ENCODE measurements around the gene RNF133. TPM values are rescaled to one million over a fixed set of nuclear protein-coding genes. Genes with fewer than 3 reads are reported as not detected.

RNF133 gene
- total RNA-seq, 1 experiment from 2014 or later, result 0.20 TPM

DNA sequence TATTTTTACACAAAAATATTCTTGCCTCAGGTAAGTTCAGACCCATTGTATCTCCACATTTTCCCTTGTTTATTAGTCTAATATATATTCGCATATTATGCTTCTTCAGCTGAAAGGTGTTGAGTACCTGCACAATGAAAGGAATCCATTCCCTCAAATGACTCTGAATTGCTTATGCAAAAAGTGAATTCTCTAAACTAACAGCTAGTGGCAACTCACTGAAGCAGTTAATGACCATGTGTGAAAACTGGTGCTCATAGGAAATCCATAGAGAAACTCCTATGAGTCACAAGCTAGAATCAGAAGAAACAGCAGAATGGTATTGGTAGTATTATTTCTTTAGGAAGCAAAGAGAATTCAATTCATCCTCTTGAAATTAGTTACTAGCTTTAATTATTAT lies 37.3 kb upstream of the RNF133 start:
- intact Hi-C loops (cut with micrococcal nuclease), result no loop called here
- Histone ChIP-seq H3K36me3 (ENCODE audit: control insufficient read depth in 1 of 2, insufficient read depth in 2 of 2, low read length in 2 of 2) (no peaks in the 10 kb centered on the region), H3K9me2 (ENCODE audit: insufficient read depth) (no peaks in the 10 kb centered on the region), H3K4me2 (ENCODE audit: low read length) (no peak overlapping the region), H3K9ac (ENCODE audit: low read length) (no peak overlapping the region), H3K27ac (ENCODE audit: low read depth, low read length) (no peak overlapping the region), H3K79me2 (ENCODE audit: insufficient read depth, low read length) (no peaks in the 10 kb centered on the region), H2AFZ (ENCODE audit: low read depth, low read length, poor library complexity, severe bottlenecking) (no peak overlapping the region), H3K4me3 (replicated peaks in 1 of 2; ENCODE audit: low read depth in 1 of 2, low read length in 2 of 2) (no peak overlapping the region), H3K27me3 (ENCODE audit: insufficient read depth, low read length) (no peaks in the 10 kb centered on the region), H3K9me3 (ENCODE audit: control insufficient read depth in 1 of 2, insufficient read depth in 1 of 2, low read depth in 1 of 2, low read length in 2 of 2) (no peaks in the 10 kb centered on the region), H3K4me1 (ENCODE audit: control insufficient read depth in 1 of 2, insufficient read depth in 2 of 2, low read length in 2 of 2) (no peaks in the 10 kb centered on the region), H4K20me1 (ENCODE audit: insufficient read depth) (no peaks in the 10 kb centered on the region)
- CTCF ChIA-PET, result no interaction called here
- DNase-seq (ENCODE audit: low read depth, low spot score) (no peak), ATAC-seq (no peak)
- RAD21 ChIA-PET (ENCODE audit: low non-redundant PET in 1 of 2, low total read pairs in 2 of 2, uncharacterized antibody in 2 of 2, unreplicated experiment in 2 of 2), result interaction anchor here in 1 of 2 experiments (0.6 kb wide), 1 partner anchor 9 kb away, joined by 4 read pairs; no protein-coding TSS in a partner anchor
- POLR2A ChIA-PET, result no interaction called here
- TF ChIP-seq, protein P1, sequence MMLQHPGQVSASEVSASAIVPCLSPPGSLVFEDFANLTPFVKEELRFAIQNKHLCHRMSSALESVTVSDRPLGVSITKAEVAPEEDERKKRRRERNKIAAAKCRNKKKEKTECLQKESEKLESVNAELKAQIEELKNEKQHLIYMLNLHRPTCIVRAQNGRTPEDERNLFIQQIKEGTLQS (IDR thresholded peaks at IDR 0.05), result no peak
- TF ChIP-seq SIN3A (IDR thresholded peaks at IDR 0.05; ENCODE audit: low read depth) (no peak), POLR2AphosphoS5 (IDR thresholded peaks at IDR 0.05; ENCODE audit: low read depth, low read length) (no peak), ZFX (IDR thresholded peaks at IDR 0.05) (no peak), SRF (IDR thresholded peaks at IDR 0.05; ENCODE audit: low read depth) (no peak), CBX3 (IDR thresholded peaks at IDR 0.05; ENCODE audit: low read depth) (no peak), RAD21 (IDR thresholded peaks at IDR 0.05; ENCODE audit: low read depth) (no peak), FOSL1 (IDR thresholded peaks at IDR 0.05; ENCODE audit: low read depth) (no peak), EGR1 (IDR thresholded peaks at IDR 0.05; ENCODE audit: low read depth) (no peak), CEBPB (IDR thresholded peaks at IDR 0.05; ENCODE audit: low read depth) (no peak)
- TF ChIP-seq, protein P2, sequence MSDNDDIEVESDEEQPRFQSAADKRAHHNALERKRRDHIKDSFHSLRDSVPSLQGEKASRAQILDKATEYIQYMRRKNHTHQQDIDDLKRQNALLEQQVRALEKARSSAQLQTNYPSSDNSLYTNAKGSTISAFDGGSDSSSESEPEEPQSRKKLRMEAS (IDR thresholded peaks at IDR 0.05), result no peak
- TF ChIP-seq, protein P3, sequence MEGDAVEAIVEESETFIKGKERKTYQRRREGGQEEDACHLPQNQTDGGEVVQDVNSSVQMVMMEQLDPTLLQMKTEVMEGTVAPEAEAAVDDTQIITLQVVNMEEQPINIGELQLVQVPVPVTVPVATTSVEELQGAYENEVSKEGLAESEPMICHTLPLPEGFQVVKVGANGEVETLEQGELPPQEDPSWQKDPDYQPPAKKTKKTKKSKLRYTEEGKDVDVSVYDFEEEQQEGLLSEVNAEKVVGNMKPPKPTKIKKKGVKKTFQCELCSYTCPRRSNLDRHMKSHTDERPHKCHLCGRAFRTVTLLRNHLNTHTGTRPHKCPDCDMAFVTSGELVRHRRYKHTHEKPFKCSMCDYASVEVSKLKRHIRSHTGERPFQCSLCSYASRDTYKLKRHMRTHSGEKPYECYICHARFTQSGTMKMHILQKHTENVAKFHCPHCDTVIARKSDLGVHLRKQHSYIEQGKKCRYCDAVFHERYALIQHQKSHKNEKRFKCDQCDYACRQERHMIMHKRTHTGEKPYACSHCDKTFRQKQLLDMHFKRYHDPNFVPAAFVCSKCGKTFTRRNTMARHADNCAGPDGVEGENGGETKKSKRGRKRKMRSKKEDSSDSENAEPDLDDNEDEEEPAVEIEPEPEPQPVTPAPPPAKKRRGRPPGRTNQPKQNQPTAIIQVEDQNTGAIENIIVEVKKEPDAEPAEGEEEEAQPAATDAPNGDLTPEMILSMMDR (IDR thresholded peaks at IDR 0.05 in 2 of 3, conservative IDR thresholded peaks at IDR 0.05 in 1 of 3; ENCODE audit: borderline replicate concordance in 1 of 3, insufficient read depth in 1 of 3, low read depth in 2 of 3, low read length in 2 of 3), result no peak
- BruUV-seq (replicated peaks), result no TSS peak

All from HCT116 (cell line).